GM12878 (cell line): ENCODE measurements around the gene TRAPPC6A. TPM values are rescaled to one million over a fixed set of nuclear protein-coding genes. Genes with fewer than 3 reads are reported as not detected.

Experiments used
- ATF3 ChIP-seq: IDR thresholded peaks from 2 replicates; pipeline ENCODE4 v1.6.1; 2011; ENCODE audit warnings: low read depth, mild to moderate bottlenecking, low read length, moderate library complexity, borderline replicate concordance; ENCODE audit errors: extremely low read depth
- BCL11A ChIP-seq: IDR thresholded peaks from 2 replicates; pipeline ENCODE4 v1.6.1; 2011; ENCODE audit warnings: low read depth, low read length
- BHLHE40 ChIP-seq, 2 experiments: fragments of 450-650 bp in 1 of 2; IDR thresholded peaks; 2 replicates each; pipeline ENCODE4 v1.6.1; 2011 to 2017; ENCODE audit warnings: low read depth in 2 of 2, borderline replicate concordance in 1 of 2, improper control_type of control experiment in 1 of 2, low read length in 1 of 2, mild to moderate bottlenecking in 1 of 2
- CBX5 ChIP-seq: sonication (generic); IDR thresholded peaks from 2 replicates; pipeline ENCODE4 v1.6.1; 2016; ENCODE audit warnings: low read depth, moderate library complexity, mild to moderate bottlenecking, inconsistent platforms
- ESRRA ChIP-seq: IDR thresholded peaks from 2 replicates; pipeline ENCODE4 v1.6.1; 2012; ENCODE audit warnings: mild to moderate bottlenecking, low read length, improper control_type of control experiment
- HDAC6 ChIP-seq: fragments of 200-600 bp; sonication (generic); IDR thresholded peaks from one replicate; pipeline ENCODE4 v1.8.0; 2017; ENCODE audit warnings: antibody characterized with exemption; ENCODE audit not compliant: unreplicated experiment
- HSF1 ChIP-seq: fragments of 150-350 bp; IDR thresholded peaks from 2 replicates; pipeline ENCODE4 v1.6.1; 2014; ENCODE audit warnings: mild to moderate bottlenecking, low read depth, low read length
- MEF2B ChIP-seq: fragments of 450-650 bp; IDR thresholded peaks from 2 replicates; pipeline ENCODE4 v1.6.1; 2018; ENCODE audit warnings: mild to moderate bottlenecking, moderate library complexity; ENCODE audit not compliant: partially characterized antibody, poor library complexity, severe bottlenecking
- NKRF ChIP-seq: fragments of 450-650 bp; conservative IDR thresholded peaks from 2 replicates; pipeline ENCODE4 v1.6.1; 2017; ENCODE audit warnings: mild to moderate bottlenecking, moderate library complexity
- PBX3 ChIP-seq: IDR thresholded peaks from 2 replicates; pipeline ENCODE4 v1.6.1; 2011; ENCODE audit warnings: mild to moderate bottlenecking, low read depth, low read length, moderate library complexity; ENCODE audit not compliant: insufficient replicate concordance
- RELB ChIP-seq: fragments of 450-650 bp; IDR thresholded peaks from 2 replicates; pipeline ENCODE4 v1.6.1; 2017; ENCODE audit warnings: low read depth, mild to moderate bottlenecking, moderate library complexity
- SREBF2 ChIP-seq: IDR thresholded peaks from 2 replicates; pipeline ENCODE4 v1.6.1; 2012; ENCODE audit warnings: mild to moderate bottlenecking, low read length
- USF1 ChIP-seq: IDR thresholded peaks from 2 replicates; pipeline ENCODE4 v1.6.1; 2011; ENCODE audit warnings: borderline replicate concordance, low read depth, mild to moderate bottlenecking, moderate library complexity, mixed read lengths, low read length; ENCODE audit not compliant: insufficient read depth; ENCODE audit errors: extremely low read length
- ZBTB4 ChIP-seq: fragments of 450-650 bp; formaldehyde crosslinking; IDR thresholded peaks from 2 replicates; pipeline ENCODE4 v1.4.0; 2022; ENCODE audit warnings: mild to moderate bottlenecking, moderate library complexity
- ZZZ3 ChIP-seq: IDR thresholded peaks from 2 replicates; pipeline ENCODE4 v1.6.1; 2011; ENCODE audit warnings: low read depth; ENCODE audit not compliant: control insufficient read depth, insufficient read length
- polyA plus RNA-seq, 11 experiments: library from polyadenylated mRNA; depleted of rRNA in 4 of 11; unstranded in 6 of 11; stranded (reverse) in 5 of 11; fragments of >200 nt; fragmentation: Nextera tagmentation in 4 of 11; fragmentation: Illumina TruSeq in 1 of 11; extraction: Ambion mirVana in 4 of 11; extraction: Trizol in 1 of 11; gene quantifications; 1 replicate in 1 of 11; 2 replicates in 10 of 11; pipeline versions ENCODE4 v1.2.1 to v1.2.3, GENCODE V29; 2011 to 2016; ENCODE audit warnings: inconsistent platforms in 2 of 11, missing spikeins in 2 of 11, low read depth in 1 of 11
- total RNA-seq, 4 experiments: library from RNA; depleted of rRNA in 3 of 4; stranded (reverse); fragments of >200 nt in 3 of 4; fragmentation: Illumina TruSeq in 1 of 4; extraction: Trizol in 1 of 4; gene quantifications; 2 replicates each; pipeline versions ENCODE4 v1.2.1 to v1.2.3, GENCODE V29; 2013 to 2021

Gene TRAPPC6A
- total and polyA plus RNA-seq, 10 of the 15 experiments (the other 5 are each of a cell fraction or from before 2014, with no cell fraction given), result 1.8 to 83.9 (median 35.8) TPM

- TF ChIP-seq BCL11A (no peak), HDAC6 (no peak), NKRF (no peak), CBX5 (no peak), MEF2B (no peak), PBX3 (no peak), BHLHE40 (IDR thresholded peaks at IDR 0.05; ENCODE audit: borderline replicate concordance in 1 of 2, low read depth in 2 of 2, low read length in 1 of 2) (peak; percentile 17 to 49; a peak in 1 of 4 replicates), SREBF2 (no peak), RELB (no peak), ATF3 (no peak), ZBTB4 (CRISPR knock-in tag) (no peak), ZZZ3 (no peak), HSF1 (no peak), USF1 (no peak), ESRRA (no peak)
These were observed 52.0 kb downstream of the TRAPPC6A start (continued) for GRCh38 chr19:45125975-45126493.
